Epidermal melanocyte (primary cell): ENCODE results near the gene WNK4.

ENCODE experiments used
- DNase-seq: peaks from one replicate; pipeline ENCODE4 v3.0.0; 2011; ENCODE audit warnings: low spot score; ENCODE audit not compliant: insufficient read length

Gene WNK4

DNA sequence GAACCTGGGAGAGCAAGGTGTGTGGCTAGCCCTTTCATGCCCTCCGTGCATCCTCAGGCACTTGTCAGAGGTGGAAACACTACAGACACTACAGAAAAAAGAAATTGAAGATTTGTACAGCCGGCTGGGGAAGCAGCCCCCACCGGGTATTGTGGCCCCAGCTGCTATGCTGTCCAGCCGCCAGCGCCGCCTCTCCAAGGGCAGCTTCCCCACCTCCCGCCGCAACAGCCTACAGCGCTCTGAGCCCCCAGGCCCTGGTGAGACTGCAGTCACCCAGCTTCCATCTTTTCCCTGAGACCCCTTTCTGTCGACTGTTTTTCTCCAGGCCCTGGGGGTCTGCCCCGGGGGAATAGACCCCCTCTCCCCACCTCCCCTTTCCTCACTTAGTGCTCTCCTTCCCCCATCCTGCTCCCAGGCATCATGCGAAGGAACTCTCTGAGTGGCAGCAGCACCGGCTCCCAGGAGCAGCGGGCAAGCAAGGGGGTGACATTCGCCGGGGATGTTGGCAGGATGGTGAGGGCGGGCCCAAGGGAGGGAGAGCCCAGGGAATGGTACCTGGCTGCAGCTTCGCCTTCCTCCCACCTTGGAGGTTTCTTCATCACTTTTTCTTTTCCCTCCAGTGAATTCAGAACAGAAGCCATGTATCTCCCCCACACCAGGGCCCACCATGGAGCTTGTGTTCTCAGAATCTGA lies 15.8 kb downstream of the WNK4 start:
- DNase-seq: no peak

DNA sequence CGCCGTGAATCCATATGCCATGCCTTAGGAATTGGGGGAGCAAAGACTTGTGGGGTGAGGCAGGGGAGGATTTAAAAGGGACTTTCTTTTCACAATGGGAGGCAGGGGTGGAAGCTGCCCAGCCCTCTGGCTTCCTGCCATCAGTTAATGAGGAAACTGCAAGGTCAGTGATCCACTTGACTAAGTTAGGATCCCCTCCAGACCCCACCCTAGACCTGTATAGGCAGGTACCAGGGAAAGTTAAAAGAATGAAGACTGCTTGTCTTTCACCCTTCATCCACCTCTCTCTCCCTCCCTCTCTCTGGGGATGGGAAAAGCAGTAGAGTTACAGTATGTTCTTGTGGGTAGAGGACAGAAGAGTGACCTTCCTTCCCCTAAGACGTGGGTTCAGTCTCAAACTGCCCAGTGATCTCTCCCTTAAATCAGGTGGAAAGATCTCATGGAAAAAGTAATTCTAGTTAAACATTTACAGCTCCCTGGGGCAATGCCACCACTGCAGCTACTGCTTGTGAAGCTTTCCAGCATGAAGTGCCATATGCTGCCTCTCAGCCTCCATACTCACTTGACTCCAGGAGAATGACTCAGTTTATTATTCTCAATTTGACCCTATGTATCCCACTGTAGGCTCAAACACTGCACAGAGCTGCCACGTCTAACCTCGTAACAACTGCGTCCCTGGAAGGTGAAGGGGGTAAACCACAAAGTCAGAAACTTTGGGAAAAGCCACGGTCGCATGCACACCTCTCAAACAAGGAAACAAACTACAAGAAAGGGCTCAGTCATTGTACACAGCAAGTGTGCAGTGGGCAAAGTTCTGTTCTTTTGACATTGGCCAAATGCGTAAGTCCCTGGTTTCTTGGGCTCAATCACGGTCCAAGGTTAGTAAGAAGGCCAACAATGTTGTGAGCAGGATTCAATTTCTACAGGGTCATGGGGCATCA lies 16.9 kb downstream of the WNK4 start:
- DNase-seq: no peak

DNA sequence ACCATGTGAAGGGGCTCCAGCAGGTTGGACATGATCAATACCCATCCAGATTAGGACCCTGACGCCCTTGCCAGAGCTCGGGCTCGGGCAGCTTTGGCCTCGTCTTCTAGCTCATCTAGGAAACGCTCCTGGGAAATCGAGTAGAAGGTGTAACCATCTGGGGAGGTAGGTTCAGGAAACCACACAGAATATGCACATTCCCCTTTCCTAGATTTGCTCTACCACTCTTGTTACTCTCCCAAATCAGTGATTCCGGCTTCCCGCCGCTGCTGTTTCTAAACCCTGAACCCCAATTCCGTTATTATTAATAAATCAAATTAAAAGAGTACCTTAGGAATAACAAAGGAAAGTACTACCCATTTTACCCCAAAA lies 17.6 kb downstream of the WNK4 start:
- no peak for DNase-seq

DNA sequence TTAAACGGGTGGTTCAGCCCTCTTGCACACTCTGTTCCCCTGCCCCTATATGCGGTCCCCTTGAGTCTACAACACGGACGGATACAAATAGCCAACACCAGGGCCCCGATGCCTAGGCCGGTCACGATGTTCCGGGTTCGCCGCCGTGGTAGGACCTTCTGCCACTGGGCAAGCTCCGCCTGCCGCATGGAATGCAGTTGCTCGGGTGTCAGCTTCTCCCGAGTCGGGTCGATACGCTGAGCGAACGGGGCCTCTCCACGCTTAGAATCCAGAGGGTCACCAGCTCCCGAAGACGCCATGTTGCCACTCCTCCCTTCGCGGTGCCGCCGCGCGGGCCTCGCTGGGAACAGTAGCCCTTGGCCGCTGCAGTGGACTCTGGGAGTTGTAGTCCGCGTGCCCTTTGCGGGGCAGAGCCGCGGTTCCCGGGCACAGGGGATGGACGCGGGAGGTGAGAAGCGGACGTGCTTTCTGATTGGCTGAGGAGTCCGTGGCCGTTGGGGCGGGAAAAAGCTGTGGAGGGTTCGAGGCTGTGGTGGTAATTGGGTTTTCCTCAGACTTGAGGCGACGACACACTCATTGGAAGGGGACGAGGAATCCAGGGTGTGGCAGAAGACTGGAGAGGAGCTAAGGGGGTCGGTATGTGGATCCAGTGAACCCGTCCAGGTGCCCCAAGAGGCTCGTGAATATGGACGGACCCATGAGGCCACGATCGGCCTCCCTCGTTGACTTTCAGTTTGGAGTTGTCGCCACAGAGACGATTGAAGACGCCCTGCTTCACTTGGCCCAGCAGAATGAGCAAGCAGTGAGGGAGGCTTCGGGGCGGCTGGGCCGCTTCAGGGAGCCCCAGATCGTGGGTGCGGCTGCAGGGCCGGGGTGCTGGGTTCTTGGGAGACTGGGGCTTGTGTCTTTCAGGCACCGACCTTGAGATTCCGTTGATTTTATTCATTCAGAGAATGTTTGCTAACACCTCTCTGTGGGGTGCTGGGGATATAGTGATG lies 18.3 kb downstream of the WNK4 start, which contains the start of the genes CNTD1 and COA3:
Gene CNTD1, plus strand, starts transcription at position 479 of the 998 bp plus-strand sequence. Its CDS starts 207 bp downstream, at position 686.
Gene COA3, minus strand, starts transcription at position 322 of the 998 bp plus-strand sequence. Its CDS starts 23 bp downstream, at position 299.
- peak; percentile 79 for DNase-seq

DNA sequence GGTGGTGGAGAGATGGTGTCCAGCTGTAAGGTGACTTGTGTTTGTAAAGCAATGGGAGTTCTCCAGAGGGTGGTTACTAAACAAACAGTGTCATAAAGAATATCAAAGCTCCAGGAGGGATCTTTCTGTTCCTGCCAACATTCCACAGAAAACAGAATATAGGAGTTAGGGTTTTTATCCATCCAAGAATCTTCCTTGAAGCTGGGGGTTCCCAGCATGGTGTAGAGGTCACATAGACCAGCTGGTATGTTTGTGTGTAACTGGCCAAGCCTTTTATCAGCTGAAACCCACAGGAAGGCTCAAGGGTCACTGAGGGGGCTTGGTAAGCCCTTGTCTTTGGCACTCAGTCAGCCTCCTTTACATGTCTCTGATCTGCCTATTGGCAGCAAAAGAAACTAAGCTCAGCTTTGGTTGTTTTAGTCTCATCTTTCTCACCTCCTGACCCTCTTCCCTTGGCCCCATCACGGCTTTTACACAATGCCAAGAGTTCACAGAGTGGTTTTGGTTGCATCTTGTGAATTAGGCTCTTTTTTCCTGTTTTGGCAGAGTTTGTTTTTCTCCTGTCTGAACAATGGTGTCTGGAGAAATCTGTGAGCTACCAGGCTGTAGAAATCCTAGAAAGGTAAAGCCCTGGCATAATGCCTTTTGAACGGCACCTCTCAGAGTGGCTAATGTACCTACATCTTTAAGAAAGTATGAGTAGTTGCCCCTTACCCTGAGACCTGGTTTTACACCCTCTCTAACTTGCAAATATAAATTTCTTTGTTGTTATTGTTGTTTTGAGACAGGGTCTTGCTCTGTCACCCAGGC lies 22.9 kb downstream of the WNK4 start:
- DNase-seq: no peak

DNA sequence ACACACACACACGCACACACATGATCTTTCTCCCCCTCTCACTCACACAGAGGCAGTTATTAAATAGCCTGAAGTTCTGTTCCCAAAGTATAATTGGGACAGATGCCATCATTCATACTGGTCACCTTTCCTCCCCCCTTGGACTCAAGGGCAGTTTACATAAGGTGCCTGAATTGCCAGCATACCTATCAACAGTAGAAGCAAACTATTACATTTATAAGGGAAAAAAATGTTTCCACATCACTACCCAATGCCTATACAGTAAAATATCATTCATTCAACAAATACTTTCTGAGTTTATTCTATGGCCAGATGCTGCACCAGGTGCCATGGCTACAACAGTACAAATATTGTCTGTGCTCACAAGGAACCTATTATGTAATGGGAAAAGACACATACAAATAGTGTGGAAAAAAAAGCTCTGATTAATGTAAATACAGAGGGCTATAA lies 24.5 kb downstream of the WNK4 start:
- no peak for DNase-seq

- no peak for DNase-seq
Measured at GRCh38 chr17:42806249-42806648, 25.8 kb downstream of the WNK4 start.

DNA sequence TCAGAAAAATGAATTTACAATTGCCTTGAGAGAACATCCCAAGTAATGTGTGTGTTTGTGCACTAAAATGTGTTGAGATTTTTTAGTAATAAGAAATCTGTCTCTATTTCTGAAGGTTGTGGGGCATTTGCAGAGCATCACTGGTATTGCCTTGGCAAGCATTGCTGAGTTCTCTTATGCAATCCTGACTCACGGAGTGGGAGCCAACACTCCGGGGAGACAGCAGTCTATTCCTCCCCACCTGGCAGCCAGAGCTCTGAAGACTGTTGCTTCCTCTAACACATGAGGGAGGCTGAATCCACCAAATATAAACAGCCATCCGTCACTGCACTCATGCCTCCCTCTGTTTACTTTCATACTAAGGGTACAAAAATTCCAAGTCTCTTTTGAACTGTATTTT lies 28.8 kb downstream of the WNK4 start:
- no peak for DNase-seq

DNA sequence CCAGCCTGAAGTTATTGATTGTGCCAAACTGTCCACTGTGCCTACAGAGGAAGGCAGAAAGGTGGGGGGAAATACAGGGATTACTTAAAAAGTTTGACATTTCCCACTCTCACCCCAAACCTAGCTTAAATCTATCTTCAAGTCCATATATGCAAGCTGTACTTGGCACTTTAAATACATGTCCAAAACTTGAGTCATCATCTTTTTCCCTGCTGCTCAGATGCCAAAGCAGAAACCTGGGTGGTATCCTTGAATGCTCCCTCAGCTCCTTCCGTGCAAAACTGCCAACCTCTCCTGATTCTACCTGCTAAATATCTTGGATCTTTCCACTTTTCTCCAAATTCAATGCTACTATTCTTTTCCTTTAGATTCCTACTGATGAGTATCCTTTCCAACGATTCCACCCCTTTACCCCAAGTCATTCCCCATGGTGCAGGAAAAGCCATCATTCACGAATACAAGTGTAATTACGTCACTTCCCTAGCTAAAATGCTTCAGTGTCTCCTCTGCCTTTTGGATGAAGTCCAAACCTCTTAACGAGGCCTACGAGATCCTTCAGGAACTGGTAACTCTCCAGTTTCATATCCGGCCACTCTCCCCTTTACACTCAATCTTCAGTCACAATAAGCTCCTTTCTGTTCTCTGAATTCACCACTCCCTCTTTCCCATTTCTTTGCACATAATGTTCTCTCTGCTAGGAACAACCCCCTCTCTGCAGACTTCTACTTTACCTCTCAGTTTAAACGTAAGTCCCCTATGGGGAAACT lies 34.4 kb downstream of the WNK4 start:
- DNase-seq: peak; percentile 76

- DNase-seq: no peak
Measured at GRCh38 chr17:42817866-42818265, 37.5 kb downstream of the WNK4 start.

DNA sequence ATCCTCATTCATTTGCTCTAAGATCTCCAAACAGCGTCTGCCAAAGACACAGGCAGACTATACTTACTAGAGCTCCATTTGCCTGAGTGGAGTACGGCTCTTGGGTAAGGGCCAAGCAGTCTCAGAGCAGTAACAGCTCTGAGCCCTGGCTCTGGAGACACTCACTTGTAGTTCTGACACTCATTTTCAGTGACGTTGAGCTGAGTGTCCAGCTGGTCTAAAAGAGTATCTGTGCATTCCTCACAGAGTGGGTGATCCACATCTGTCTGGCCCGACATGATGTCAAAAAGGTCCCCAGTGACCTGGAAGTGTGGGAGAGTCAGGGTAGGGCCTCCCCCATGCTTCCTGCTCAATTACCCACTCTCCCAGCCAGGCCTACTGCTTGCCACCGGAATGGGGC lies 38.0 kb downstream of the WNK4 start:
- DNase-seq: no peak

- DNase-seq: no peak
Measured at GRCh38 chr17:42819939-42820535, 39.6 kb downstream of the WNK4 start.

DNA sequence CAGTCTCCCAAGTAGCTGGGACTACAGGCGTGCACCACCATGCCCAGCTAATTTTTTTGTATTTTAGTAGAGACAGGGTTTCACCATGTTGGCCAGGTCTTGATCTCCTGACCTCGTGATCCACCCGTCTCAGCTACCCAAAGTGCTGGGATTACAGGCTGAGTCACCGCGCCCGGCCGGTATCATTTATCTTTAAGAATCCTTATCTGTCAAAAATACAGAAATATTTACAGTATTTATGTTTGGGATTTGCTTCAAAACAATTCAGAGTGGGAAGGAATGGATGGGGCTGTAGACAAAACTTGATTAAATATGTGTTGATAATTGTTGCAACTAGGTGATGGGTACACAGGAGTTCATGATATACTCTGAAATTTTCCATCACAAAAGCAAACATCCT lies 40.8 kb downstream of the WNK4 start:
- DNase-seq: no peak

DNA sequence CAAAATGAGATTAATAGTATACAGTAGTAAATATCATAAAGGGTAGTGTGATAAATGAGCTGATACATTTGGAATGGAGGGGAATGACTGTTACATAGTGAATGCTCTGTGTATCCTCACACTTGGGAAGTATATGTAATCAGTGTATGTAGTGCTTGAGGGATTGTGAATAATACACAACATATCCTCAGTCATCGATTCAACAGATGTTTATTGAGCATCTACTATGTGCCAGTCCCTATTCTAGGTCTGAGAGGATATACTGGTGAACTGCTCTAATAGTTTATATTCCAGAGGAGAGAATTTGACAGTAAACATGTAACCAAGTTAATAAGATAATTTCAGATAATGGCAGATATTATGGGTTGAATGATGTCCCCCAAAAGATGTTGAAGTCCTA lies 47.1 kb downstream of the WNK4 start:
- DNase-seq: no peak

DNA sequence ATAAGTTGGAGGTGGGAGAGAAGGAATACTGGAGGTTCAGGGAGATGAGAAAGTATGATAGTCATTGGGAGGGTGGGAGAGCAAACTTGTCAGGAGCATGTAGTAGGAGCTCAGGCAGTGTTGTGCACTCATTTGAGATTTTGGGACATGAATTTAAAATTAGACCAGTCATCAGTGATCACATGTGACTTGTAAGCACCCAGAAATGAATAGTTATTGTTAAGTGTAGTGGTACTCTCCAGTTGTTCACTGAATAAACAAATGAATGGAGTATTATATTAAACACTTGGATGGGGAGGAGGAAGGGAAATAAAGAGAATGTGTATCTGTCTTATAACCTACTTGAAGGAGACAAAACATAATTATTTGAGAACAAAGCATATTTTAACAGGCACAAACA lies 50.6 kb downstream of the WNK4 start:
- no peak for DNase-seq

- DNase-seq: no peak
Measured at GRCh38 chr17:42832213-42832933, 52.0 kb downstream of the WNK4 start.

DNA sequence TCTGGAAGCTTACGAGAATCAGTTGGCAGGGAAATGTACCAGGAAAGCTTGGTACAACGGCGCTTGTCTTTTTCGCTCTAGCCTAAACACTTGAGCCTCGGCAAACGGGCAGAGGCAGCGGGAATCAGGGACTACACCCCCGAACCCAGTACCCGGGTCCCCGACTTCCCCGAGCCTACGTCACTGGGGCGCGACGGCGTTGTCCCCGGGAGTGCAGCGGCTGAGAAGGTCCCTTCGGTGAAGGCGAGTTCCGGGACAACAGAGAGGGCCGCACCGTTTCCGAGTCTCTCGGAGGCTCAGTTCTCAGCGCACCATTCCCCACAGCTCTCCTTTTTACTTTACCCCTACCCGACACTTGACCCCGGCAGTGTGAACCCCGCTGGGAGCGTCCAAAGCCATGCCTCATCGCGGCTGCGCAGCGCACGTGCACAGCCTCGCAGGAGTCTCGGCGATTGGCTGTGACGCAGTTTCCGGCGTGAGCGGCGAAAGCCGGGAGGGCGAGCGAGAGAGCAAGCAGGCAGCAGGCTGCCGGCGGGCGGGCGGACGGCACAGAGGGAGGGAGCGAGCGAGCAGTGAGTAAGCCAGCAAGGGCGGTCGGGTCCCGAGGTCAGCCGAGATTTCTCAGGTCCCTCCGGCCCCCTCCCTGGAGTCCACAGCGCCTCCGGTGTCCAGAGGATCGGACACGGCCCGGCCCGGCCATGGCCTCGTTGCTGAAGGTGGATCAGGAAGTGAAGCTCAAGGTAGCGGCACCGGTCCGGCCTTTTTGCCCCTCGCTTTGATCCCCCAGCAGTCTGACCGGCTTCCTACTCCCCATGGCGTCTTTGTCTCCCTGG lies 52.7 kb downstream of the WNK4 start, which contains the start of gene PSME3:
Gene PSME3, plus strand, starts transcription at position 464 of the 833 bp plus-strand sequence. Its CDS starts 235 bp downstream, at position 699.
- peak; percentile 82 for DNase-seq
